ENCODE data around the gene TRMU.

DNA sequence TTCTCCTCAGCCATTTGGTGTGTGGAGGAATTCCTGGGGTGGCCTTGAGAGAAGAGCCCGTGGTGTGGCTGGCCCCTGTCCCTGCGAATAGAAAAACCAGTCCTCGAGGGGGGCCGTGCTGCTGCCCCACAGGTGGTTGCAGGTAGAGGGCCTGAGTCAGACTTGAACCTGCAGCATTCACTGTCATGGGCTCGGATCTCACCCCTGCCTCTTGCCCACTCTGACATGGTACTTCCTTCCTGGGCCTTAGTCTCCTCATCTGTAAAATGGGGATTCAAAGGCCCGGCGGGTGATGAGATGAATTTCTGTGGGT is 19.4 kb downstream of the TRMU start:
- no peak for TF ChIP-seq ZNF274 (IDR thresholded peaks at IDR 0.05; ENCODE audit: low read depth, low read length)
- no peak for TF ChIP-seq YY1 (IDR thresholded peaks at IDR 0.05; ENCODE audit: insufficient read depth, insufficient read length)
